OCI-LY7 (cell line): ENCODE results near the gene STARD3. TPM values are rescaled to one million over a fixed set of nuclear protein-coding genes. Genes with fewer than 3 reads are reported as not detected.

Source experiments
- BruUV-seq: library from RNA; stranded (reverse); fragments of 400-500 nt; replicated peaks from 2 replicates; lab custom pipeline; 2021; lab: Mats Ljungman, UMichigan
- CTCF ChIA-PET: fragments of 300-600 bp; sonication (Branson Sonifier 250); formaldehyde crosslinking; loops from one replicate; lab custom pipeline; 2022; ENCODE audit warnings: antibody characterized with exemption; ENCODE audit not compliant: unreplicated experiment; lab: Charles Lee
- POLR2A ChIA-PET: fragments of 300-600 bp; sonication (Branson Sonifier 250); formaldehyde crosslinking; loops from one replicate; lab custom pipeline; 2022; ENCODE audit warnings: antibody characterized with exemption; lab: Charles Lee
- DNase-seq: peaks from one replicate; pipeline ENCODE4 v3.0.0-alpha.2; 2015; ENCODE audit warnings: low spot score
- H2AFZ ChIP-seq: fragments of 200-600 bp; sonication (generic), shearing (Covaris generic); 2 replicates; pipeline ENCODE4 v1.6.1; 2014; ENCODE audit warnings: mild to moderate bottlenecking, antibody characterized with exemption, low read length, moderate library complexity
- H3K27ac ChIP-seq: fragments of 200-600 bp; sonication (generic); 2 replicates; pipeline ENCODE4 v1.5.1; 2014; ENCODE audit warnings: mixed run types, low read depth, mild to moderate bottlenecking, moderate library complexity, low read length, inconsistent platforms; ENCODE audit not compliant: poor library complexity, severe bottlenecking
- H3K36me3 ChIP-seq: fragments of 200-600 bp; sonication (generic); 2 replicates; pipeline ENCODE4 v1.6.1; 2014; ENCODE audit warnings: mild to moderate bottlenecking, antibody characterized with exemption, low read length, moderate library complexity, mixed read lengths; ENCODE audit not compliant: insufficient read depth
- H3K4me1 ChIP-seq: fragments of 200-600 bp; sonication (generic); 2 replicates; pipeline ENCODE4 v1.5.1; 2014; ENCODE audit warnings: mild to moderate bottlenecking, low read length; ENCODE audit not compliant: insufficient read depth, poor library complexity, severe bottlenecking
- H3K4me2 ChIP-seq: fragments of 200-600 bp; sonication (generic); 2 replicates; pipeline ENCODE4 v1.6.1; 2014; ENCODE audit warnings: mild to moderate bottlenecking, low read length
- H3K4me3 ChIP-seq: fragments of 200-600 bp; sonication (generic); 2 replicates; pipeline ENCODE4 v1.5.1; 2014; ENCODE audit warnings: mild to moderate bottlenecking, low read depth, low read length; ENCODE audit not compliant: poor library complexity, severe bottlenecking
- H3K79me2 ChIP-seq: fragments of 200-600 bp; sonication (generic); 2 replicates; pipeline ENCODE4 v1.6.1; 2016; ENCODE audit warnings: low read depth, mild to moderate bottlenecking, low read length, moderate library complexity, mixed read lengths; ENCODE audit not compliant: insufficient read depth
- H3K9me2 ChIP-seq: fragments of 200-600 bp; sonication (generic); 2 replicates; pipeline ENCODE4 v1.6.1; 2016; ENCODE audit warnings: mild to moderate bottlenecking, low read length, mixed read lengths; ENCODE audit not compliant: insufficient read depth
- H3K9me3 ChIP-seq: fragments of 200-600 bp; sonication (generic); 2 replicates; pipeline ENCODE4 v1.6.1; 2014; ENCODE audit warnings: mild to moderate bottlenecking, mixed run types, low read length, mixed read lengths
- H4K20me1 ChIP-seq: fragments of 200-600 bp; sonication (generic); 2 replicates; pipeline ENCODE4 v1.6.1; 2014; ENCODE audit warnings: mild to moderate bottlenecking, antibody characterized with exemption, low read length, moderate library complexity, mixed read lengths; ENCODE audit not compliant: insufficient read depth
- CTCF ChIP-seq: fragments of 200-600 bp; sonication (generic); conservative IDR thresholded peaks from 2 replicates; pipeline ENCODE4 v1.5.1; 2014; ENCODE audit warnings: mild to moderate bottlenecking, antibody characterized with exemption, low read length, moderate library complexity, mixed read lengths
- EZH2phosphoT487 ChIP-seq: fragments of 200-600 bp; sonication (generic); IDR thresholded peaks from 2 replicates; pipeline ENCODE4 v1.6.1; 2018; ENCODE audit warnings: low read depth, borderline replicate concordance, mild to moderate bottlenecking, mixed run types, antibody characterized with exemption, low read length, moderate library complexity, mixed read lengths
- intact Hi-C: fragments of 100-400 bp; cut with micrococcal nuclease; formaldehyde crosslinking; loops from one replicate; pipeline ENCODE4 v1.10.0; 2022; ENCODE audit not compliant: unreplicated experiment
- total RNA-seq, 2 experiments: library from RNA; depleted of rRNA in 1 of 2; stranded (reverse); fragments of >200 nt in 1 of 2; shearing (Covaris generic) in 1 of 2; gene quantifications; 2 replicates each; pipeline ENCODE4 v1.2.3, GENCODE V29; 2014 to 2022

STARD3 gene
- total RNA-seq, 2 experiments from 2014 or later, result 36.5 to 54.2 TPM

GRCh38 chr17:39651923-39652586 lies 15.1 kb downstream of the STARD3 start:
- intact Hi-C loops, result no loop called here
- POLR2A ChIA-PET, result no interaction called here

GRCh38 chr17:39652587-39653315 lies 15.8 kb downstream of the STARD3 start:
- no TSS peak for BruUV-seq

More at GRCh38 chr17:39651923-39652586, 15.1 kb downstream of the STARD3 start:
- Histone ChIP-seq H3K4me3 (no peak overlapping the region), H3K36me3 (peaks cover 16% of the 10 kb centered on the region; the same call in 1 of the 2 replicates), H3K9me2 (no peaks in the 10 kb centered on the region), H3K4me2 (no peak overlapping the region), H3K27ac (no peak overlapping the region), H3K79me2 (no peaks in the 10 kb centered on the region), H2AFZ (no peak overlapping the region), H3K9me3 (no peaks in the 10 kb centered on the region), H3K4me1 (no peaks in the 10 kb centered on the region), H4K20me1 (no peaks in the 10 kb centered on the region; the same call in 1 of the 2 replicates)
- BruUV-seq, result no TSS peak
- TF ChIP-seq CTCF (no peak), EZH2phosphoT487 (no peak)
- DNase-seq, result no peak
- CTCF ChIA-PET, result interaction anchor here (0.5 to 0.6 kb wide), 2 partner anchors 16 to 146 kb away, joined by 3 read pairs; partner anchors contain the start of gene PNMT

More at GRCh38 chr17:39652587-39653315, 15.8 kb downstream of the STARD3 start:
- no peak for DNase-seq
- no peaks in the 10 kb centered on the region for H3K9me3 ChIP-seq
- no peak overlapping the region for H2AFZ ChIP-seq
- ChIA-PET POLR2A (no interaction called here), CTCF (interaction anchor here (0.5 to 1.4 kb wide), 3 partner anchors 16 to 146 kb away, joined by 3 read pairs; partner anchors contain the start of gene PNMT)
- intact Hi-C loops, result no loop called here
- no peak overlapping the region for H3K27ac ChIP-seq
- no peak overlapping the region for H3K4me2 ChIP-seq
- no peaks in the 10 kb centered on the region for H3K9me2 ChIP-seq
- no peaks in the 10 kb centered on the region; the same call in 1 of the 2 replicates for H4K20me1 ChIP-seq
- no peak overlapping the region for H3K4me3 ChIP-seq
- H3K4me1 ChIP-seq, result no peaks in the 10 kb centered on the region
- H3K79me2 ChIP-seq, result no peaks in the 10 kb centered on the region
- H3K36me3 ChIP-seq, result peaks cover 16% of the 10 kb centered on the region; the same call in 1 of the 2 replicates
- TF ChIP-seq CTCF, result no peak
- TF ChIP-seq EZH2phosphoT487, result no peak
